Activated T-cell treated with anti-CD3 and anti-CD28 coated beads for 24 hours (primary cell): ENCODE measurements around the gene HGS.
A peak's percentile ranks its signal among the peaks of the same experiment; 100 is the strongest.
"Not testable (repeated sequence)": the region's sequence is repeated elsewhere in the genome, so short reads cannot be mapped to it uniquely, and the experiment has no call there.

Experiments
- DNase-seq: peaks from one replicate; pipeline ENCODE4 v3.0.0-alpha.2; 2020; ENCODE audit warnings: low read depth

HGS gene

GRCh38 chr17:81655378-81656117, 28.3 kb upstream of the HGS start:
- DNase-seq = no peak

GRCh38 chr17:81656118-81656743, 27.6 kb upstream of the HGS start, which contains the start of gene PDE6G:
TSS of gene PDE6G (minus strand) at chr17:81656542. CDS start at chr17:81653305, 3,237 bp downstream.
- no peak for DNase-seq

DNA sequence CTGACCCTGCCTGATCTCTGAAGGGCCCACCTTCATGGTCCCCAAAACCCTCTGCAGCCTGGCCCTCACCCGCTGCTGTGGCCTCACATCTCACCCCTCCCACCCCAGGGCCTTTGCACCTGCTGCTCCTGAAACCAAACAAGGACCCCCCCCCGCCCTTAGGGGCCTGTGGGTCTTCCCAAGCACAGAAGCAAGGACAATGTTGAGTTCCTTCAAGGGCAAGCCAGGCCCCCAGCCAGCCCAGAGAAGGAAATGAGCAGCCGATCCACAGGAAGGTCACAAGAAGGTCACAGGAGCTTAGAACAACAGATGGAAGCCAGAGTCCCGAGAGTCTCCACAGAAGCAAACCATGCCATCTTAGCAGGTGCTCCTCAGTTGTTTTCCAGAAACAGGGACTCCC, 27.0 kb upstream of the HGS start:
- DNase-seq = no peak

DNA sequence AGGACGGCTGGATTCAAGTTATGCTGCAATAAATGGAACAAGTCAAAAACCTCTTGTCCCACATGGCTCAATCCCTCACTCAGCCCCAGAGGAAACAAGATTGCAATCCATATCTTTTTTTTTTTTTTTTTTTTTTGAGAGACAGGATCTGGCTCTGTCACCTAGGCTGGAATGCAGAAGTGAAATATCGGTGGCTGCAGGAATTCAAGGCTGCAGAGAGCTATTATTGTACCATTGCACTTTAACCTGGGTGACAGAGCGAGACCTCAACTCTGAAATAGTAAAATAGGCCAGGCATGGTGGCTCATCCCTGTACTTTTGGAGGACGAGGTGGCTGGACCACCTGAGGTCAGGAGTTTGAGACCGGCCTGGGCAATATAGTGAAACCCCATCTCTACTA, 24.8 kb upstream of the HGS start:
- DNase-seq = no peak

- DNase-seq = no peak
Measured at GRCh38 chr17:81660441-81660840, 23.4 kb upstream of the HGS start.

DNA sequence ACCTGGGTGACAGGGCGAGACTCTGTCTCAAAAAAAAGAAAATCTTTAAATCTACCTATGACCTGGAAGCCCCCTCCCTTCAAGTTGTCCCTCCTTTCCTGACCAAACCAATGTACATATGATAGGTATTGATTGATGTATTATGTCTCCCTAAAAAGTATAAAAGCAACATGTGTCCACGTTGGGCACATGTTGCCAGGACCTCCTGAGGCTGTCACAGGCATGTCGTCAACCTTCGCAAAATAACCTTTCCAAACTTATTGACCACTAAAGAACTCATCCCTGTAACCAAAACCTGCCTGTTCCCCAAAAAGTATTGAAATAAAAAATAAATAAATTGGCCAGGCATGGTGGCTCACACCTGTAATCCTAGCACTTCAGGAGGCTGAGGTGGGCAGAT, 21.8 kb upstream of the HGS start:
- no peak for DNase-seq

GRCh38 chr17:81664051-81664470, 19.8 kb upstream of the HGS start:
- no peak for DNase-seq

GRCh38 chr17:81665205-81666091, 18.4 kb upstream of the HGS start:
- DNase-seq = peak; percentile 58

- no peak for DNase-seq
Measured at GRCh38 chr17:81666092-81666341, 17.8 kb upstream of the HGS start.

DNA sequence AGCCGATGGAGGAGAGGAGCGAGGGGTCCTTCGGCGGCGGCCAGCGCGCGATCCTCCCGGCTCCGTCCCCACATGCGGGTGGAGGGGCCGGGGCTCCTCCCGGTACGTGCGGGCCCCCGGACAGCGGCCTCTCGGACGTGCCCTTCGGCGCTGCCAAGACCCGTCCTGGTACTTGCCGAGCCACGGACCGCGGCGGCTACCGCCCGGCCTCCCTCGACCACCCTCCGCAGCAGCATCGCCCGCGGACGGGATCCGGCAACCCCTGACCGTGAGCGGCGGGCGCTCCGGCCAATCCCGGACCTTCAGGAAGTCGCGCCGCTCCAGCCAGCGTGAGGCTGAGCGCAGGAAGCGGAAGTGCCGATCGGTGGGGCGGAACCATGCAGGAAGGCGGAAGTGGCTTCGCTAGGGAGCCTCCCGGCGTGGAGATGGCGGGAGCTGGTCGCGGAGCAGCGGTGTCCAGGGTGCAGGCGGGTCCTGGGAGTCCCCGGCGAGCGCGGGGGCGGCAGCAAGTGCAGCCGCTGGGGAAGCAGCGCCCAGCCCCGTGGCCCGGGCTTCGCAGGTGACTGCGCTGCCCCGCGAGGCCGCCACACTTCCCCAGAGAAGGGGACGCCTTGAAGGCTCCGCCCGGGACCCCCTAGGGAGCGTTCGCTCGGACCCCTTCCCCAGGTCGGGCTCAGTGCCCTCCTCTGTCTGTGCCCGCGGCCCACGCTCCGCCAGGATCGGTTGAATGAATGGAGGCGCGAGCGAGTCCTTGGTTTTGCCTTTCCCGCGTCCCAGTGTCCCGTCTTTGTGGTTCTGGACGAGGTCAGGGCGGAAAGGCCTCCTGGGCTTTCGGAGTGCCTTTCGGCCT, 17.2 kb upstream of the HGS start, which contains the start of the genes CCDC137 and OXLD1:
TSS of gene CCDC137 (plus strand) at position 396 of the 850 bp plus-strand sequence. CDS start at position 426, 30 bp downstream.
TSS of gene OXLD1 (minus strand) at position 264 of the 850 bp plus-strand sequence. CDS start at position 236, 28 bp downstream.
- DNase-seq = peak; percentile 90

DNA sequence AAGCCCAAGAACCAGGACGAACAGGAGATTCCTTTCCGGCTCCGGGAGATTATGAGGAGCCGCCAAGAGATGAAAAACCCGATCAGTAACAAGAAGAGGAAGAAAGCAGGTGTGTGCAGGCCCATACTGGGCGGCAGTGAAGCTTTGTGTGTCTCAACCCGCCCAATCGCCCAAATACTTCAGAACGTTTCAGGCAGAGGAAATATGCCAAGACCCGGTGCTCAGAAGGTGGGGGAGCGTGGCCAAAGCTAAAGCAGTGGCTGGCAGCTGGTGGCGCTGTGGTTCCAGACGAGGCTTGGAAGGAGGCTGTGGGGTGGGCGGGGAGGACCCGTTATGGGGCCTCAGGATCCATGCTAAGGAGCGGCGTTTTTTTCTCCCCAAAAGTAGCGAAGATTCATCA, 16.1 kb upstream of the HGS start:
- DNase-seq = no peak

GRCh38 chr17:81672504-81672903, 11.3 kb upstream of the HGS start:
- DNase-seq = no peak

- DNase-seq = no peak
Measured at GRCh38 chr17:81672954-81673353, 10.9 kb upstream of the HGS start.

- no peak for DNase-seq
Measured at GRCh38 chr17:81673561-81674258, 10.1 kb upstream of the HGS start.

DNA sequence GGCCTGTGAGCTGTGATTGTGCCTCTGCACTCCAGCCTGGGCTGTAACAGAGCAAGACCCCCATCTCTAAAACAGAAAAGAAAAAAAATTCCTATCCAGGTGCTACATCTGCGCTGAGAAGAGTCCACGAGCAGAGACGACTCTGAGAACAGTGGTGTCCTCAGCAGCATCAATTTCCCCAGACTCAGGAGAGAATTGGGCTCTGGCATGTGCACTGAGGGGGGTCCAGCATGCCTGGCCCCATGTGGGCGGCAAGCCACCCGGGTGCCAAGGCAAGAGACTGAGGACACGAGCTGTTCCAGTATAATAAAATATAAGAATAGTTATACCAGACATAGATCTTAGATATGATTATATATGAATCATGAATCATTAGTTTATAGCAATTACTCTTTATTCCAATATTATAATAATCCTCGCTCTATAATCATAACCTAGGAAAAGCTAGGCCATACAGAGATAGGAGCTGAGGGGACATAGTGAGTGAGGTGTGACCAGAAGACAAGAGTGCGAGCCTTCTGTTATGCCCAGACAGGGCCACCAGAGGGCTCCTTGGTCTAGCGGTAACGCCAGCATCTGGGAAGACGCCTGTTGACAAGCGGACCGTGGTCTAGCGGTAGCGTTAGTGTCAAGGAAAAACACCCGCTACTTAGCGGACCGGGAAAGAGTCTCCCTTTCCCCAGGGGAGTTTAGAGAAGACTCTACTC, 8.1 kb upstream of the HGS start:
- not testable (repeated sequence) for DNase-seq

- DNase-seq = no peak
Measured at GRCh38 chr17:81676906-81677305, 6.9 kb upstream of the HGS start.

- no peak for DNase-seq
Measured at GRCh38 chr17:81680150-81680549, 3.7 kb upstream of the HGS start.

GRCh38 chr17:81681672-81682071, 2.1 kb upstream of the HGS start:
- no peak for DNase-seq

- DNase-seq = no peak
Measured at GRCh38 chr17:81682565-81683207, 1.1 kb upstream of the HGS start.

DNA sequence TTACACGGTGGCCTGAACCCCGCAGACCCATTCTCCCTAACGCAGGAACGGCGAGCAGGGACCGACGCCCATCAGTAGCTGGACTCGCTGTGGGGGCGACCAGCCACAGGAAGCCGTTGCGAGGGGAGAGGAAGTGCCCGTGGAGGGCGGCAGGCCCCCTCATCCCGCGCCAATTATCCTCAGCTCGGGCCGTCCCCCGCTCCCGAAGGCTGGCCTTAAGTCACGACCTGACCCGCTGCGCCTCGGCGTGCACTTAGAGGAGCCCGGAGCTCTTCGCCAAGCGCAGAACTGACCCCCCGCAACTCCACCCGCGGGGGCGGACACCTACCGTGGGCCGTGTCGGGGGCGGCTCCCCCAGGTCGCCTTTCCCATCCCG, 615 bp upstream of the HGS start:
- no peak for DNase-seq
